ENCODE results near the gene CCL7.

GRCh38 chr17:34307110-34307509, 37.1 kb downstream of the CCL7 start:
- TF ChIP-seq SUZ12 (IDR thresholded peaks at IDR 0.05; ENCODE audit: extremely low read depth, insufficient read depth, insufficient read length) (no peak), ZNF274 (IDR thresholded peaks at IDR 0.05; ENCODE audit: low read depth, low read length) (no peak)

All from NT2/D1 (cell line).